GM04503 (cell line): Measurements from ENCODE around the gene TRAPPC14.
A peak's percentile ranks its signal among the peaks of the same experiment; 100 is the strongest.

Experiments
- DNase-seq: peaks from one replicate; pipeline ENCODE4 v3.0.0-alpha.2; 2012; ENCODE audit warnings: low read depth

The TRAPPC14 gene

DNA sequence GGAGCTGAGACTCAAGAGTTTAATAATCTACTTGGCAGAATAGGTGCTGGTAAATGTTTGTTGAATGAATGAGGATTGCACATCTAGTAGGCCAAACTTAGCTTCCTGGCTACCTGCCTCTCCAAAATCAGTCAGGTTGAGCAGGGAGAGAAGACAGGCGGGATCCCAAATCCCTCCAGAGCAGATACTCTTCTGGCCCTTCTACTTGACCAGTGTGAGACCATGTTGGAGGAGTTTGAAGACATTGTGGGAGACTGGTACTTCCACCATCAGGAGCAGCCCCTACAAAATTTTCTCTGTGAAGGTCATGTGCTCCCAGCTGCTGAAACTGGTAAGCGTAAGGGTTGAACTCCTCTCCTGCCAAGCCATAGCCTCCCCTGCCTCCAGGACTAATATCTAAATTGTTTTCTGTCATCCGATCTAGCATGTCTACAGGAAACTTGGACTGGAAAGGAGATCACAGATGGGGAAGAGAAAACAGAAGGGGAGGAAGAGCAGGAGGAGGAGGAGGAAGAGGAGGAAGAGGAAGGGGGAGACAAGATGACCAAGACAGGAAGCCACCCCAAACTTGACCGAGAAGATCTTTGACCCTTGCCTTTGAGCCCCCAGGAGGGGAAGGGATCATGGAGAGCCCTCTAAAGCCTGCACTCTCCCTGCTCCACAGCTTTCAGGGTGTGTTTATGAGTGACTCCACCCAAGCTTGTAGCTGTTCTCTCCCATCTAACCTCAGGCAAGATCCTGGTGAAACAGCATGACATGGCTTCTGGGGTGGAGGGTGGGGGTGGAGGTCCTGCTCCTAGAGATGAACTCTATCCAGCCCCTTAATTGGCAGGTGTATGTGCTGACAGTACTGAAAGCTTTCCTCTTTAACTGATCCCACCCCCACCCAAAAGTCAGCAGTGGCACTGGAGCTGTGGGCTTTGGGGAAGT lies 34.0 kb downstream of the TRAPPC14 start:
- DNase-seq = no peak

GRCh38 chr7:100122568-100122967 lies 36.0 kb downstream of the TRAPPC14 start:
- DNase-seq = no peak

DNA sequence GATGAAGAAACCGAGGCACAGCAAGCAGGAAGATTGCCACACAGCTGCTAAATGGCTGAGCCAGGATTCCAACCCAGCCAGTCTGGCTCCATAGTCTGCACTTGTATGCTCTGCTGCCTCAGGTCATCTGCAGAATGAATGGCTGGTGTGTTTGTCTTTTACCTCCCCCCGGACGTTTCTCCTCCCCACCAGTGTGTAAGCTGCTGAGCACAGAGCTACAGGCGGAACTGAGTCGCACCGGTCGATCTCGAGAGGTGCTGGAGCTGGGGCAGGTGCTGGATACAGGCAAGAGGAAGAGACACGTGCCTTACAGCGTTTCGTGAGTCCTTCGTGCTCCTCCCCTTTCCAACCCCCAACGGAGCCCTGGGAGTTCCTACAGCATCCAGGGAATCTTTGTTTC lies 36.5 kb downstream of the TRAPPC14 start:
- DNase-seq = no peak

DNA sequence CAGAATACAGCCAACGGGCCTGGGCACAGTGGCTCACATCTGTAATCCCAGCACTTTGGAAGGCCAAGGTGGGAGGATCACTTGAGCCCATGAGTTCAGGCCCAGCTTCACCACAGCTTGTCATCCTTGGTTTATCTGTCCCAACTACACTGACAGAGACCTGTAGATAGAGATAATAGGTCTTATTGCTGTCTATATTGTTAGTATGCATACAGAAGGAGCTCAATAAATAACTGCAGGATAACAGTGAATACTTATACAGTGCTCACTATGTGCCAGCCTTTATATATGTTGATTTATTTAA lies 37.8 kb downstream of the TRAPPC14 start:
- no peak for DNase-seq

DNA sequence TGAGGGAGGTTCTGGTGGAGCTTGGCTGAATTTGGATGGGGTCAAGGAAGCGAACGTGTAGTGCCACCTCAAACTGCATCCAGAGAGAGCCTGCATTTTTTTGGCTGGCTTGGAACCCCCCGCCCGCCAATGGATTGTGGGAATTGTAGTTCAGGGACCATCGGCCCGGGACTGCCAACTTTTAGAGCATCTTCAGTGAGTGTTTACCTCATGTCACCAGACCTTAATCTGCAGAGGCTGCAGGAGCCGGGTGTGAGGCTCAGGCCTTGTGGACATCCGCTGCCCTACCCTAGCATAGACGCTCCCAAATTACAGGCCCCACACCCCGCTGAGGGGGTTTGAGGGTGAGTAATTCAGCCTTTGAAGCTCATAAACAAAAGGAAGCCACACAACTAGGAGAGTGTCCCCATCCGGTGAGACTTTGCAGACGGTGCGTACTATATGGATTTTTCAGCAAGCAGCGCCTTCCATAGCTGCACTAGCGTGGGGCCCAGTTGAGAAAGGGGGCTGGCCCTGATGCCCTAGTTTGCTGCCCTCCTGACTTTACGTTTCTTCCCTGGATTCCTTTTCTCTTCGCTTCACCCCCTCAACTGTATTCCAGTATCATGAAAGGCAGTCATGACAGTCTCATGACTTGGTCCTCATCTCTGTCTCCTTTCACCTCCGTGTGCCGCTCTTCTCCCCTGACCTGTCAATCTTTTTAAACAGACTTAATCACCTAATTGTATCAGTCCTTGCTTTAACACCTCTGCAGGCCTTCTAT lies 38.4 kb downstream of the TRAPPC14 start:
- peak; percentile 29 for DNase-seq

GRCh38 chr7:100119072-100119969 lies 39.2 kb downstream of the TRAPPC14 start, which contains the start of the genes CNPY4 and TAF6:
CNPY4 (plus strand) TSS chr7:100119634; CDS start chr7:100119745, 111 bp downstream.
TAF6 (minus strand) TSS chr7:100119358; CDS start chr7:100114209, 5,149 bp downstream.
- DNase-seq = peak; percentile 77

DNA sequence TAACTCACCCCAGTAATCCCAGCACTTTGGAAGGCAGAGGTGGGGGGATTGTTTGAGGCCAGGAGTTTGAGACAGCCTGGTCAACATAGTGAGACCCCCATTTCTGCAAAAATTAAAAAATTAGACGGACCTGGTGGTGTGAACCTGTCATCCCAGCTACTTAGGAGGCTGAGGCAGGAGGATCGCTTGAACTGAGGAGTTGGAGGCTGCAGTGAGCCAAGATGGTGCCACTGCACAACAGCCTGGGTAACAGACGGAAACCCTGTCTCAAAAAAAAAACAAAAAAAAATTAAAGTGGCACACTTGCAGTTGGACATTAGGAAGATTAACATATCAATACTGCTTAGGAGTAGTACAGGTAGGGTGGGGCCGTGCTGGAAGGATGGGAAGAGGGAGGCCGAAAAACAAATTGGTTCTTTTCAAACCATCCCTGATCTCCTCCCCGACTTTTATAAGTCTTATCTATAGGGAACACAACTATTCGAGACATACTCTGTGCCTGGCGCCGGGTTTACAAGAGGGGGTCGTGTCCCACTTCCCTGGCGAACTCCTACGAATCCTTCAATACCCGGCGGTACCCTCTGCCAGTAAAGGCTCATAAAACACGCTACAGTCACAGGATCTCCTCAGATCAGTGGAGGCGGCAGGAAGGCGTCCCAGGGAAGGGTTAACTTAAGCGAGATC lies 40.0 kb downstream of the TRAPPC14 start:
- no peak for DNase-seq

GRCh38 chr7:100115026-100115425 lies 43.5 kb downstream of the TRAPPC14 start:
- no peak for DNase-seq

DNA sequence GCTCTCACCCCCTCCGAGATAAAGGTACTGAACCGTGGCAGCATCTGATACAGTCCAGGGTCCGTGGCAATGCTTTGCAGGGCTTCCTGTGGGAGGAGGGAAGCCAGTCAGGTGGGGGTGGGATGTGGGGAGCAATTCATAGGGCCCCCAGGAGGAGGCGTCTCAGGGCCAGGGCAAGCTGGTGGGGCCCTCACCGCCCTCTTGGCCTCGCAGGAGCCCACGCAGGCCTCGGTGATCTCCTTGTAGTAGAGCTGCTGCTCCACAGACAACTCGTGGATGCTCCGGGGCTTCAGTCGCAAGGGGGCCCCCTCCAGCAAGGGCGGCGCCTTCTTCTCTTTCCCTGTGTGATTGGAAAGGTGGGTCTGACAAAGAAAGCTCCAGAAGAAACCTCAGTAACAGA lies 46.6 kb downstream of the TRAPPC14 start:
- no peak for DNase-seq

DNA sequence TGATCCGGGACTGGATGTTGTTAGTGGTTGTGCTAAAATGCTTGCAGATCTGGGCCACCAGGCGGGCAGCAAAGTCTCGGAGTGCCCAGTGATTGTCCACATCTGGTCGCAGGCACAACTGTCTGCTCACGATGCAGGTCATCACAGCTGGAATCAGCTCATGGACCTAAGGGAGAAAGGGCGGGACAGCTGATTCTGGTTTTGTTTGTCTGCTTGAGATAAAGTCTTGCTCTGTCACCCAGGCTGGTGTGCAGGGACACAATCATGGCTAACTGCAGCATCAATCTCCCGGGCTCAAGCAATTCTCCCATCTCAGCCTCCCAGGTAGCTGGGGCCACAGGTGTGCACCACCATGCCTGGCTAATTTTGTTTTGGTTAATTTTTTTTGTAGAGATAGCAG lies 47.4 kb downstream of the TRAPPC14 start:
- DNase-seq = no peak

GRCh38 chr7:100109521-100110163 lies 48.9 kb downstream of the TRAPPC14 start:
- no peak for DNase-seq

GRCh38 chr7:100107890-100108289 lies 50.6 kb downstream of the TRAPPC14 start:
- no peak for DNase-seq

GRCh38 chr7:100107125-100107737 lies 51.3 kb downstream of the TRAPPC14 start:
- DNase-seq = no peak

GRCh38 chr7:100106633-100107032 lies 51.9 kb downstream of the TRAPPC14 start:
- no peak for DNase-seq

- DNase-seq = no peak
Observed at GRCh38 chr7:100105534-100105933, 53.0 kb downstream of the TRAPPC14 start.
